ENCODE data around the gene PSTPIP1. TPM values are rescaled to one million over a fixed set of nuclear protein-coding genes. Genes with fewer than 3 reads are reported as not detected.

PSTPIP1 gene
- total and polyA plus RNA-seq, 10 of the 15 experiments (the other 5 are each of a cell fraction or from before 2014, with no cell fraction given) = 0.50 to 29.3 (median 14.5) TPM

DNA sequence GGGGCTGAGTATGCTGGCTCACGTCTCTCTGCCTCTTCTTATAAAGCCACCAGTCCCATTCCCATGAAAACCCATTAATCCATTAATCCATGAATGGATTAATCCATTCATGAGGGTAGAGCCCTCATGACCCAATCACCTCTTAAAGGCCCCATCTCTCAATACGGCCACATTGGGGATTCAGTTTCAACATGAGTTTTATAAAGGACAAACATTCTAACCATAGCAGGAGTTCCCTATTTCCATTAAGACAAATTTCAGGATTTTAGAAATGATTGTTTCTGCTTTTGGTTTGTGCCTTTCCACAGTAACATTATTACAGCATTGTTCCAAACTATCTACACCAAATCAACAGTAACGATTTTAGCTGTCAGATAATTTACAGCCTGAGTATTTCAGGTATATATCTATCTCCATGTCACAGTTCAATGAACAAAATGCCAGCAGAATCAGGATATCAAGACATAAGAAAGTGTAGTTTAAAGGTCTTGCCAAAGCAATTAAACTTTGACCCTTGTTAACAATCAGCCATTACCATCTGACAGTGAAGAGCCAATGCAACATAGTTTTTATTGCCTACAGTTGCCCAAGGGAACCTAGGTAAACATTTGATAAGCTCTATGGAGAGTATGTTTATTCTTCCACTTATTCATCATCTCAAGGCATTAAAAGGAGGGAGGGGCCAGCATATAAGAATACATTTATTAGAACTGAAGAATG is 72.2 kb downstream of the PSTPIP1 start:
- Histone ChIP-seq H3K4me3 (no peak overlapping the region), H3K27me3 (replicated peaks in 1 of 2; ENCODE audit: control insufficient read depth in 2 of 2, insufficient read depth in 2 of 2, low read length in 1 of 2) (no peaks in the 10 kb centered on the region), H3K79me2 (ENCODE audit: control insufficient read depth, insufficient read depth, low read length) (peaks cover 46% of the 10 kb centered on the region), H3K4me2 (ENCODE audit: control insufficient read depth, insufficient read depth) (peak overlapping the region; percentile 92), H3K9me3 (replicated peaks; ENCODE audit: control insufficient read depth, insufficient read depth, low read length) (no peaks in the 10 kb centered on the region), H3K9ac (ENCODE audit: control insufficient read depth, insufficient read depth, low read length) (no peak overlapping the region), H4K20me1 (ENCODE audit: control insufficient read depth, insufficient read depth) (no peaks in the 10 kb centered on the region), H3K4me1 (ENCODE audit: control insufficient read depth, insufficient read depth, low read length) (peaks cover 28% of the 10 kb centered on the region), H3K27ac (ENCODE audit: control insufficient read depth, insufficient read depth) (peak overlapping the region; percentile 1), H3K36me3 (ENCODE audit: control insufficient read depth in 2 of 2, insufficient read depth in 2 of 2, low read length in 1 of 2) (no peaks in the 10 kb centered on the region), H2AFZ (ENCODE audit: control insufficient read depth, low read depth, low read length) (no peak overlapping the region)
- intact Hi-C loops (cut with micrococcal nuclease; ENCODE audit: unreplicated experiment) (no loop called here), in situ Hi-C loops (cut with MboI) (no loop called here)
- 50% methylated on average over 3 of the region's 3 CpGs for WGBS (ENCODE audit: insufficient coverage, insufficient replicate concordance, low lambda C conversion rate, missing lambda C conversion rate)
- ChIA-PET CTCF (interaction anchor here (0.9 to 2.5 kb wide), 6 partner anchors 8 to 93 kb away, joined by 3 to 9 read pairs (median 3); no protein-coding TSS in a partner anchor), SMC1A (ENCODE audit: uncharacterized antibody, unreplicated experiment) (interaction anchor here (1.2 to 1.9 kb wide), 8 partner anchors 9 to 121 kb away, joined by 3 to 7 read pairs (median 4); no protein-coding TSS in a partner anchor), POLR2A (interaction anchor here (1.4 kb wide), 1 partner anchor 9 kb away, joined by 4 read pairs; no protein-coding TSS in a partner anchor), RAD21 (ENCODE audit: unreplicated experiment) (interaction anchor here (1.1 to 2.9 kb wide), 4 partner anchors 94 to 476 kb away, joined by 3 to 5 read pairs (median 4); no protein-coding TSS in a partner anchor)
- no TSS peak for BruUV-seq (replicated peaks)
- TF ChIP-seq, protein P1, sequence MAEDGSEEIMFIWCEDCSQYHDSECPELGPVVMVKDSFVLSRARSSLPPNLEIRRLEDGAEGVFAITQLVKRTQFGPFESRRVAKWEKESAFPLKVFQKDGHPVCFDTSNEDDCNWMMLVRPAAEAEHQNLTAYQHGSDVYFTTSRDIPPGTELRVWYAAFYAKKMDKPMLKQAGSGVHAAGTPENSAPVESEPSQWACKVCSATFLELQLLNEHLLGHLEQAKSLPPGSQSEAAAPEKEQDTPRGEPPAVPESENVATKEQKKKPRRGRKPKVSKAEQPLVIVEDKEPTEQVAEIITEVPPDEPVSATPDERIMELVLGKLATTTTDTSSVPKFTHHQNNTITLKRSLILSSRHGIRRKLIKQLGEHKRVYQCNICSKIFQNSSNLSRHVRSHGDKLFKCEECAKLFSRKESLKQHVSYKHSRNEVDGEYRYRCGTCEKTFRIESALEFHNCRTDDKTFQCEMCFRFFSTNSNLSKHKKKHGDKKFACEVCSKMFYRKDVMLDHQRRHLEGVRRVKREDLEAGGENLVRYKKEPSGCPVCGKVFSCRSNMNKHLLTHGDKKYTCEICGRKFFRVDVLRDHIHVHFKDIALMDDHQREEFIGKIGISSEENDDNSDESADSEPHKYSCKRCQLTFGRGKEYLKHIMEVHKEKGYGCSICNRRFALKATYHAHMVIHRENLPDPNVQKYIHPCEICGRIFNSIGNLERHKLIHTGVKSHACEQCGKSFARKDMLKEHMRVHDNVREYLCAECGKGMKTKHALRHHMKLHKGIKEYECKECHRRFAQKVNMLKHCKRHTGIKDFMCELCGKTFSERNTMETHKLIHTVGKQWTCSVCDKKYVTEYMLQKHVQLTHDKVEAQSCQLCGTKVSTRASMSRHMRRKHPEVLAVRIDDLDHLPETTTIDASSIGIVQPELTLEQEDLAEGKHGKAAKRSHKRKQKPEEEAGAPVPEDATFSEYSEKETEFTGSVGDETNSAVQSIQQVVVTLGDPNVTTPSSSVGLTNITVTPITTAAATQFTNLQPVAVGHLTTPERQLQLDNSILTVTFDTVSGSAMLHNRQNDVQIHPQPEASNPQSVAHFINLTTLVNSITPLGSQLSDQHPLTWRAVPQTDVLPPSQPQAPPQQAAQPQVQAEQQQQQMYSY (CRISPR knock-in tag; IDR thresholded peaks at IDR 0.05) = no peak
- no peak for TF ChIP-seq NFYB (IDR thresholded peaks at IDR 0.05; ENCODE audit: insufficient read depth, low read depth, low read length)
- TF ChIP-seq SREBF1 (IDR thresholded peaks at IDR 0.05; ENCODE audit: low read length) = no peak
- TF ChIP-seq NR2F1 (conservative IDR thresholded peaks at IDR 0.05) = peak; percentile 27; the same call in 1 of the 2 replicates
- TF ChIP-seq NR2C1 (IDR thresholded peaks at IDR 0.05) = 0 out of 2 replicates have a peak, but pooled peaks have one; percentile 10
- no peak for TF ChIP-seq ZNF274 (IDR thresholded peaks at IDR 0.05; ENCODE audit: insufficient read depth, insufficient read length)
- ATAC-seq = no peak
- DNase-seq (ENCODE audit: low read depth, low spot score) = no peak
- FAIRE-seq = no peak
